Small intestine (tissue), 7 donors: Measurements from ENCODE around the gene PAPPA2. TPM values are rescaled to one million over a fixed set of nuclear protein-coding genes. Genes with fewer than 3 reads are reported as not detected.

Source experiments
- DNase-seq, 2 donors: peaks; one replicate each; pipeline versions ENCODE4 v3.0.0 to v3.0.0-alpha.2; 2013
- FAIRE-seq: peaks from 2 replicates; lab custom pipeline; 2012; peaks lifted over from hg19 to GRCh38; lab: Jason Lieb, UNC
- H3K27ac ChIP-seq, 3 donors: one replicate each; pipeline ENCODE4 v1.5.1; 2013; ENCODE audit warnings: low read length in 2 of 3, mild to moderate bottlenecking in 2 of 3, control low read depth in 1 of 3, inconsistent platforms in 1 of 3, low read depth in 1 of 3, moderate library complexity in 1 of 3
- H3K27me3 ChIP-seq, 3 donors: one replicate each; pipeline ENCODE4 v1.6.1; 2013; ENCODE audit warnings: low read length in 3 of 3, inconsistent platforms in 1 of 3; ENCODE audit not compliant: control insufficient read depth in 3 of 3, insufficient read depth in 3 of 3
- H3K36me3 ChIP-seq, 3 donors: one replicate each; pipeline ENCODE4 v1.6.1; 2013; ENCODE audit warnings: low read length in 3 of 3, inconsistent platforms in 1 of 3, low read depth in 1 of 3, mild to moderate bottlenecking in 1 of 3, moderate library complexity in 1 of 3; ENCODE audit not compliant: control insufficient read depth in 3 of 3, insufficient read depth in 2 of 3
- H3K4me1 ChIP-seq, 3 donors: one replicate each; pipeline ENCODE4 v1.6.1; 2013; ENCODE audit warnings: low read length in 2 of 3, inconsistent platforms in 1 of 3, low read depth in 1 of 3, mild to moderate bottlenecking in 1 of 3, moderate library complexity in 1 of 3; ENCODE audit not compliant: control insufficient read depth in 3 of 3, insufficient read depth in 2 of 3
- H3K4me3 ChIP-seq, 3 donors: one replicate each; pipeline ENCODE4 v1.5.1; 2013; ENCODE audit warnings: low read length in 3 of 3, control low read depth in 1 of 3, inconsistent platforms in 1 of 3, low read depth in 1 of 3, mild to moderate bottlenecking in 1 of 3, moderate library complexity in 1 of 3
- H3K9me3 ChIP-seq, 2 donors: one replicate each; pipeline ENCODE4 v1.6.1; 2013; ENCODE audit warnings: low read depth in 1 of 2, low read length in 1 of 2; ENCODE audit not compliant: control insufficient read depth in 2 of 2, insufficient read depth in 1 of 2
- WGBS, 3 donors: extraction: QIAGEN DNeasy Blood & Tissue Kit; methylation state at CpG; one replicate each; pipeline ENCODE4 v1.1.7; 2013; 5-methylcytosine and 5-hydroxymethylcytosine counted together
- polyA plus RNA-seq, 4 donors: library from polyadenylated mRNA; stranded (reverse) in 3 of 4; unstranded in 1 of 4; fragments of 200-250 nt in 3 of 4; fragments of 120-200 nt in 1 of 4; gene quantifications; one replicate each; pipeline versions ENCODE4 v1.2.1 to v1.2.3, GENCODE V29; 2013
- donor health status: healthy with polysubstance abuse.
- donor health status: control.
- donor health status: control.
- donor health status: Bipolar disorder and iron deficiency.
- donor health status: healthy.

Gene PAPPA2
- polyA plus RNA-seq, 4 donors: 0.03 to 0.12 TPM; not detected in 2

DNA sequence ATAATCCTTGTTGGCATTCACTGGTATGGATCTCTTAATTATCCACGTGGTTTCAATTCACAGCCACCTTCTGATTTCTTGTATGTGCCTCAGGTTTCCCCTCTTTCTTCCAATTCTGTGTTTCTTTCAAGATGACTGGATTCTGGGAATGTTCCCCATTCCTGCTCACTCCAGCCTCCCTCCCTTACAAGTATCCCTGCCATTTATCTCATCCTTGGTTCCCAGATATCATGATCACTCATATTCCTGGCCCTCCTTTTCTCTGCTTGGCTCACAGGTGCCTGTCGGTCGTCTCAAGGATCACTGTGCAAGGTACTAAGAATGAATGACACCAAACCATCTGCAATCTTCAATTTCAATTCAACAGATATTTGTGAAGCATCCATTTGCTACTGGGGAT lies 422.4 kb downstream of the PAPPA2 start:
- Histone ChIP-seq H3K4me3 (no peak overlapping the region), H3K27me3 (peaks cover 0 to 2% (median 0%) of the 10 kb centered on the region in 3 donors), H3K36me3 (no peaks in the 10 kb centered on the region), H3K27ac (no peak overlapping the region), H3K4me1 (no peaks in the 10 kb centered on the region), H3K9me3 (no peaks in the 10 kb centered on the region)
- WGBS, 3 donors: 66 to 74% (median 68%) methylated on average over 3 of the region's 3 CpGs
- FAIRE-seq (no peak), DNase-seq (no peak)

DNA sequence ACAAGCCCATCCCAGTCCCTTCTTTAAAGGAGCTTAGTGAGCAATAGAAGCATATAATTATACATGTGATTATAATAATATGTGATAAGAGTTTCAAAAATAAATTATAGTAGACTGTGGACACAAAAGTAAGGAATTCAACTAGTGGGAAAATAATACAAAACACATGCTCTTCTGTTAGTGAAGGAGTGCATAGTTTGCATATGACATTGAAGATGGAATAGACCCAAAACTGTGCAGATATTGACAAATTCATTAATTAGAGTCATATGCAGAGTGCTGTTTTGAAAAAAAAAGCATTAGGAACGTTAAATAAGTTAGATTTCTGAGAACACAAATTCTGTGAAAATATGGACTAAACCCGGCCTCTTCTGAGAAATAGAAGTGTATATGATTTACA lies 422.8 kb downstream of the PAPPA2 start:
- DNase-seq (no peak), FAIRE-seq (no peak)
- H3K27ac ChIP-seq: no peak overlapping the region
- no peak overlapping the region for H3K4me3 ChIP-seq
- H3K36me3 ChIP-seq: no peaks in the 10 kb centered on the region
- 56 to 71% (median 57%) methylated on average over 2 of the region's 2 CpGs for WGBS, 3 donors
- H3K4me1 ChIP-seq: no peaks in the 10 kb centered on the region
- peaks cover 0 to 2% (median 0%) of the 10 kb centered on the region in 3 donors for H3K27me3 ChIP-seq
- H3K9me3 ChIP-seq: no peaks in the 10 kb centered on the region

DNA sequence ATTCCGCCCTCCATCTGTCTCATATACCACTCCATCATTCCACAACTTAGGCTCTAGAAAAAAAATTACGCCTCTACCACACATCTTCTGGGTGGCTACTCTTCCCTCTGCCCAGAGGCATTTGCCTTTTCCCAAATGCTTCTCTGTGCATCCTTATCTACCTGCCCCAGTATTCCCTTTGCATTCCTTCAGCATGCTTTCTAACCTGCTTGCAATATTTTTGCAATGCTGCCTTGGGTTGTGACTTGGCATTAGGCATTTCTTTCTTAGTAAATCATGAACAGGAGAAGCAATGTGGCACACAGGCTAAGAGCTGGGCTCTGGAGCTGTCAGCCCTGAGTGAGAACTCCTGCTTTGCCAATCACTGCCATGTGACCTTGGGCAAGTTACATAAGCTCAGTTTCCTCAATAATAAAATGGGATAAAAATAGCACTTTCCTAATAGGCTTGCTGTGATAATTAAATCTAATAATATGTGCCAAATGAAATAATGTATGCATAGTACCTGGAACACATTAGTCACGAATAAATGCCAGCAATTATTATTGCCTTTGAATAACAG lies 425.6 kb downstream of the PAPPA2 start:
- Histone ChIP-seq H3K4me3 (no peak overlapping the region), H3K9me3 (no peaks in the 10 kb centered on the region), H3K36me3 (no peaks in the 10 kb centered on the region), H3K4me1 (no peaks in the 10 kb centered on the region), H3K27me3 (peaks cover 0 to 2% (median 0%) of the 10 kb centered on the region in 3 donors), H3K27ac (no peak overlapping the region)
- 78 to 86% (median 85%) methylated on average over 3 of the region's 3 CpGs for WGBS, 3 donors
- FAIRE-seq (no peak), DNase-seq (no peak)

DNA sequence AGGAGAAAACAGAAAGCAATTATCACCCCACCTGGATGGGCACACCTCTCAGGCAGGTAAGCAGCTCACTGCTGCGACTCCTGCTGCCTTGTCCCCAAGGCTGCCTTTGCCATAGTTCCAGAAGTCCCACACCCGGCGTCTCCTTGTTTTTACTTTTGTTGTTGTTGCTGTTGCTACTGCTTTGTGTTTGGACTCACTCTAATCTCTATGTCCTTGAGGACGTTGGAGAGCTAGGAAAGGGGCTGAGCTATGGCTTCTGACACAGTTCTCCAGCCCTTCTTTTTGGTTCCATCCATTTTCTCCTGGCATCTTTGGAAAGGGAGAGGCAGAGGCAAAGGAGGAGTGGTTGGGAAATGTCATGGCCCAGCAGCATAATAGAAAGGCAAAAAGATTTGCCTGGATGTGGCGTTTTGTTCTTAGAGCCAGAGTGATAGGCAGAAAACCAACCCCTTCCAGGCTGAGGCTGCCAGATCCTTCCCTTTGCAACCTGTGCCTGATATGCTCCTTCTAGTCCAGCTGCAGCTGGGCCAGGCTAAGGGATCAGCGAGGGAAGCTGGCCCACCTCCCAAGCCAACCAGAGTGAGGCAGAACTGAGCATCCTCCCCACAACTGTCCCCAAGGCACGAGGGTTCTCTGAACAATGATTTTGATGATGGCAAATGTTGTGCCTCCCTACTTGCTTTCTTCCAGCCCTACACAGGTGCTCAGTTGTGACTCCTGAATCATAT lies 430.8 kb downstream of the PAPPA2 start:
- no peak for FAIRE-seq
- H3K36me3 ChIP-seq: no peaks in the 10 kb centered on the region
- no peak for DNase-seq
- H3K4me3 ChIP-seq: no peak overlapping the region
- H3K4me1 ChIP-seq: no peaks in the 10 kb centered on the region
- H3K9me3 ChIP-seq: no peaks in the 10 kb centered on the region
- no peak overlapping the region for H3K27ac ChIP-seq
- 30 to 61% (median 39%) methylated on average over 7 of the region's 7 CpGs for WGBS, 3 donors
- H3K27me3 ChIP-seq: peaks cover 0 to 7% (median 0%) of the 10 kb centered on the region in 3 donors

DNA sequence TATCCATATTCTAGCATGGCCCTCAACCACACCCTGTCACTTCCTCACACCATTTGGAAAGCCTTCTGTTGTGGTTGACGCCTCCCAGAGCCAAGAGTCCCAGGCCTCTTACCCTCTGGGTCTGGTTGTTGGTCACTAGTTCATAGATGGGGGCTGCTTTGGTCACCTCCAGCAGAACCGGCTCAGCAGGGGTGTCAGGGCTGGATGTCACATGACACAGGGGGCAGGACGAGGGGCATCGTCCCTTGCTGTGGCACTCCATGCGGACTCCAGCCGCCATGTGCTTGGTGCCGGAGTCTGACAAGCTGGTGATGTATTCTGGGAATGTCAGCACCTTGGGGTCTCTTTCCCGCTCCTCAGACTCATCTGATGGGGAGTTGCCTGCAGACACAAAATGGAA lies 431.5 kb downstream of the PAPPA2 start:
- FAIRE-seq: no peak
- WGBS, 3 donors: 84 to 90% (median 88%) methylated on average over 8 of the region's 8 CpGs

More for the DNA sequence above, 431.5 kb downstream of the PAPPA2 start:
- H3K36me3 ChIP-seq: no peaks in the 10 kb centered on the region
- DNase-seq: no peak
- H3K27ac ChIP-seq: no peak overlapping the region
- peaks cover 0 to 7% (median 0%) of the 10 kb centered on the region in 3 donors for H3K27me3 ChIP-seq
- H3K4me3 ChIP-seq: no peak overlapping the region
- H3K4me1 ChIP-seq: no peaks in the 10 kb centered on the region
- H3K9me3 ChIP-seq: no peaks in the 10 kb centered on the region
